Calu3 (cell line): ENCODE measurements around the gene TTC28. TPM values are rescaled to one million over a fixed set of nuclear protein-coding genes. Genes with fewer than 3 reads are reported as not detected.

Experiments
- BruUV-seq: library from RNA; stranded (reverse); fragments of 400-500 nt; replicated peaks from 2 replicates; lab custom pipeline; 2021; lab: Mats Ljungman, UMichigan
- CTCF ChIA-PET: fragments of 300-600 bp; sonication (Branson Sonifier 250); formaldehyde crosslinking; loops from one replicate; lab custom pipeline; 2022; ENCODE audit warnings: antibody characterized with exemption; lab: Charles Lee
- DNase-seq: peaks from one replicate; pipeline ENCODE4 v3.0.0; 2022
- H3K27ac Mint-ChIP-seq: one replicate; pipeline ENCODE4 v1.8.0; 2022; ENCODE audit warnings: mixed read lengths; ENCODE audit not compliant: unreplicated experiment
- H3K27me3 Mint-ChIP-seq: one replicate; pipeline ENCODE4 v1.8.0; 2022; ENCODE audit warnings: mixed read lengths; ENCODE audit not compliant: unreplicated experiment
- H3K36me3 Mint-ChIP-seq: one replicate; pipeline ENCODE4 v1.8.0; 2022; ENCODE audit warnings: mild to moderate bottlenecking, moderate library complexity, mixed read lengths; ENCODE audit not compliant: insufficient read depth, unreplicated experiment
- H3K4me1 Mint-ChIP-seq: one replicate; pipeline ENCODE4 v1.8.0; 2022; ENCODE audit warnings: mild to moderate bottlenecking, low read depth, mixed read lengths; ENCODE audit not compliant: unreplicated experiment
- H3K4me3 Mint-ChIP-seq: one replicate; pipeline ENCODE4 v1.8.0; 2022; ENCODE audit warnings: mild to moderate bottlenecking, low read depth, moderate library complexity, mixed read lengths; ENCODE audit not compliant: unreplicated experiment
- H3K9me3 Mint-ChIP-seq: one replicate; pipeline ENCODE4 v1.8.0; 2022; ENCODE audit warnings: low read depth, mixed read lengths; ENCODE audit not compliant: unreplicated experiment
- intact Hi-C: fragments of 100-400 bp; cut with micrococcal nuclease; formaldehyde crosslinking; loops from one replicate; pipeline ENCODE4 v1.10.0; 2022; ENCODE audit not compliant: unreplicated experiment
- total RNA-seq: library from RNA; stranded (reverse); gene quantifications from 2 replicates; pipeline ENCODE4 v1.2.3, GENCODE V29; 2022
- TF ChIP-seq, protein P1 (sequence below): fragments of 200-600 bp; IDR thresholded peaks from one replicate; pipeline ENCODE4 v1.8.0; 2022; ENCODE audit warnings: antibody characterized with exemption; ENCODE audit not compliant: unreplicated experiment

The TTC28 gene
- total RNA-seq, 1 experiment from 2014 or later: 5.2 TPM

DNA sequence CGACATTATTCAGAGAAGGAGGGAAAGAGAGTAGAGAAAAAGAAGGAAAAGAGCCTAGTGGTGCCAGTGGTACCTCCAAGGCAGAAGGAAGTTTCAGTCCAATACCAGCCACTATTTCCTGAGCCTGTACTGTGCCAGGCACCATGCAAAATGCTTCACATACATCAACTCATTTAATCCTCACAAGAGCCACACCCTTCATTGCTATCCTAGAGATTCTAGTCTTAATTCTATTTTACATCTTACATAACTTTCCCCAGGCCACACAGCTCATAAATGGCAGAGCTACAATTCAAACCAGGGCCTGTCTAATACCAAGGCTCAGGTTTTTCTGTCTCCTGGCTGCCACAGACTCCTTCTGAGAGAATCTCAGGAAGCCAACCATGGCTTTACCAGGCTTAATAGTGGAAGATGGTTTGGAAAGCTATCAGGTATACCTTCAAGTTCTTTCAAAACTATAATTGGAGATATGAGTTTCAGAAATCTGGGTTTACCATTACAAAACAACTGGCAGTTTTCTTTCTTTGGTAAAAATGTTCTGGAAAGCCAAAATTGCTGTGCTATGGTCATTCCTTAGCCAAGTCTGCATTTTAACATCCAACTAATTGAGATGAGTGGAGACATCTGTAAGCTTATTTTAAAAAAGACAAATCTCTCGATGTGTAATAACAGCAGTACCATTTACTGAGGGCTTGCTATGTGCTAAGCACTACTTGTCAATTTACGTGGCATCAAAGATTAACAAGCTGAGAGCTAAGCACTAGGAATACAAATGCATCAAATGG is 535.5 kb downstream of the TTC28 start:
- Mint-ChIP-seq H3K4me1 (no peaks in the 10 kb centered on the region), H3K9me3 (no peaks in the 10 kb centered on the region), H3K27me3 (peaks cover 66% of the 10 kb centered on the region), H3K27ac (no peak overlapping the region), H3K4me3 (no peak overlapping the region), H3K36me3 (no peaks in the 10 kb centered on the region)
- TF ChIP-seq, protein P1, sequence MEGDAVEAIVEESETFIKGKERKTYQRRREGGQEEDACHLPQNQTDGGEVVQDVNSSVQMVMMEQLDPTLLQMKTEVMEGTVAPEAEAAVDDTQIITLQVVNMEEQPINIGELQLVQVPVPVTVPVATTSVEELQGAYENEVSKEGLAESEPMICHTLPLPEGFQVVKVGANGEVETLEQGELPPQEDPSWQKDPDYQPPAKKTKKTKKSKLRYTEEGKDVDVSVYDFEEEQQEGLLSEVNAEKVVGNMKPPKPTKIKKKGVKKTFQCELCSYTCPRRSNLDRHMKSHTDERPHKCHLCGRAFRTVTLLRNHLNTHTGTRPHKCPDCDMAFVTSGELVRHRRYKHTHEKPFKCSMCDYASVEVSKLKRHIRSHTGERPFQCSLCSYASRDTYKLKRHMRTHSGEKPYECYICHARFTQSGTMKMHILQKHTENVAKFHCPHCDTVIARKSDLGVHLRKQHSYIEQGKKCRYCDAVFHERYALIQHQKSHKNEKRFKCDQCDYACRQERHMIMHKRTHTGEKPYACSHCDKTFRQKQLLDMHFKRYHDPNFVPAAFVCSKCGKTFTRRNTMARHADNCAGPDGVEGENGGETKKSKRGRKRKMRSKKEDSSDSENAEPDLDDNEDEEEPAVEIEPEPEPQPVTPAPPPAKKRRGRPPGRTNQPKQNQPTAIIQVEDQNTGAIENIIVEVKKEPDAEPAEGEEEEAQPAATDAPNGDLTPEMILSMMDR: no peak
- no TSS peak for BruUV-seq
- CTCF ChIA-PET: interaction anchor here (0.6 kb wide), 1 partner anchor 213 kb away, joined by 6 read pairs; no protein-coding TSS in a partner anchor
- intact Hi-C loops: no loop called here
- no peak for DNase-seq

DNA sequence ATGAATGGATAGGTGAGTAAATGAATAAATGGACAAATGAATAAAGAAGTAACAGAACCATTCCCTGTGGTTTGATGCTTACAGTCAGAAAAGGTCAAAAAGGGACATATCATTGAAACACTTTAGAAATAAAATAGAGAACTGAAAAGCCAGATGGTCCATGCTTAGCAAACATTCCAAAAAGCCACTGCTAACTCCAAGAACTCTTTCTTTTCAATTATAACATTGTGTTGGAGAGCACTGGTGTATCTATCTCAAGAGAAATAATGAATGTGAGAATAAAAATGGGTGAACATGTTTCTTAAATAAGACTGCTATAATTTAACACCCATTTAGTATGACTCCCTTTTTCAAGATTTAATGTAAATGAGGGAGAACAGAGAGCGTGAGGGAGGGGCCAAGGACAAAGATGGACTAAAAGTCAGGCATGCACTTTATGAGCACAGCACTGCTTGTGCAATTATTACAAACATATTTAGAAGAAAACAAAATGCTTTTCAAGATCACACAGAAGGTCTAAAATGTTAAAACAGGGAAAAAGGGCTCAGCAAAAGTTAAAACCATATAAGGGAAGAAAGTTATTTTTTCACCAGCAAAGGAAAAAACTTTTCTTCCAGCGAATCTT is 536.3 kb downstream of the TTC28 start:
- Mint-ChIP-seq H3K4me3 (no peak overlapping the region), H3K27ac (no peak overlapping the region), H3K36me3 (no peaks in the 10 kb centered on the region), H3K4me1 (no peaks in the 10 kb centered on the region), H3K27me3 (peaks cover 68% of the 10 kb centered on the region), H3K9me3 (no peaks in the 10 kb centered on the region)
- TF ChIP-seq, protein P1: no peak
- intact Hi-C loops: no loop called here
- CTCF ChIA-PET: no interaction called here
- no peak for DNase-seq
- BruUV-seq: no TSS peak

DNA sequence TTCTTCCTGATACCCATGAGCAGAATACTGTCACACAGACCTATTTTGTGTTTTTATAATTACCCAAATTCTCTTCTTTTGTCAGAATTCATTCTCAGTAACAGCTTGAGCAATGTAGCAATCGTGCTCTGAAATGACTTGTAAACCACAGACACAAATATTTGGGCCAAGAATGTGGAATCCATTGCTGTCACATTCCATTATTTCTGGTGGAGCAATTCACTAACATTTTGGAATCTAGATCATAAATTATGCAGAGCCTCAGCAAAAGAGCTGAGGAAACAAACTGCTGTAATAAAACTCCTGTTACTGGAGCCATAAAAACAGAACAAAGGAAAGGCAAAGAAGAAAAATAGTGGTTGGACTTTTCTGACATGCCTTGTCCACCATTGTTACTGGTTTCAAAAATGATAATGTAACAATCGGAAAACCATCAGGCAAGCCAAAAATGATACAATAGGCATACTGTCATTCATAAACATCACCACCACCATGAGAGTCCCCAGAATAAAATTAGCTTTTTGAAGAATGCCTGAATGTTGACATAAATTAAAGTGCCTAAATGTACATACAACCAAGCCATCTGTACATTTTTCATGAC is 537.2 kb downstream of the TTC28 start:
- DNase-seq: no peak
- H3K4me1 Mint-ChIP-seq: no peaks in the 10 kb centered on the region

DNA sequence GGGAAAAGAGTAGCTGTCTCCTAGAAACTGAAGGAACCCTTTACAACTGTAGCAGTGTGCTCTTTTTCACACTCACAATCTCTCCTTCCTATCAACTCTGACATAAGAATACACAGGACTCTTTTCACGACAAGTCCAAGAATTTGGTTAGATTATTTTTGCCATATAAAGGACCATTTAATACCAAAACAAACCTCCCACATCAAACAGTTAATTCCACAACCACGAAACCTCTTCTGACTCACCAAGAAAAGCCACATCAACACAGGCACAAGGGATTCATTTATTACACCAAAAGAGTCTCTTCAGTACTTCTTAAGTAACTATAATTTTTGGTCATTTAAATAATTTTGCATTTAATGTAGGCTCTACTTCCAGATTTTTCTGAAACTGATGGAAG is 538.0 kb downstream of the TTC28 start:
- CTCF ChIA-PET: no interaction called here
- H3K27me3 Mint-ChIP-seq: peaks cover 68% of the 10 kb centered on the region
- DNase-seq: no peak
- H3K4me1 Mint-ChIP-seq: no peaks in the 10 kb centered on the region
- TF ChIP-seq, protein P1: no peak
- H3K27ac Mint-ChIP-seq: no peak overlapping the region
- no peak overlapping the region for H3K4me3 Mint-ChIP-seq
- no TSS peak for BruUV-seq
- no peaks in the 10 kb centered on the region for H3K9me3 Mint-ChIP-seq
- H3K36me3 Mint-ChIP-seq: no peaks in the 10 kb centered on the region
- intact Hi-C loops: no loop called here

More for the DNA sequence above, 537.2 kb downstream of the TTC28 start:
- no TSS peak for BruUV-seq
- CTCF ChIA-PET: no interaction called here
- H3K27me3 Mint-ChIP-seq: peaks cover 68% of the 10 kb centered on the region
- H3K27ac Mint-ChIP-seq: no peak overlapping the region
- H3K9me3 Mint-ChIP-seq: no peaks in the 10 kb centered on the region
- H3K36me3 Mint-ChIP-seq: no peaks in the 10 kb centered on the region
- intact Hi-C loops: no loop called here
- TF ChIP-seq, protein P1: no peak
- H3K4me3 Mint-ChIP-seq: no peak overlapping the region
